ENCODE data around the gene ZMYM2.
A peak's percentile ranks its signal among the peaks of the same experiment; 100 is the strongest.
"Not testable (repeated sequence)": the region's sequence is repeated elsewhere in the genome, so short reads cannot be mapped to it uniquely, and the experiment has no call there.

ZMYM2 gene

DNA sequence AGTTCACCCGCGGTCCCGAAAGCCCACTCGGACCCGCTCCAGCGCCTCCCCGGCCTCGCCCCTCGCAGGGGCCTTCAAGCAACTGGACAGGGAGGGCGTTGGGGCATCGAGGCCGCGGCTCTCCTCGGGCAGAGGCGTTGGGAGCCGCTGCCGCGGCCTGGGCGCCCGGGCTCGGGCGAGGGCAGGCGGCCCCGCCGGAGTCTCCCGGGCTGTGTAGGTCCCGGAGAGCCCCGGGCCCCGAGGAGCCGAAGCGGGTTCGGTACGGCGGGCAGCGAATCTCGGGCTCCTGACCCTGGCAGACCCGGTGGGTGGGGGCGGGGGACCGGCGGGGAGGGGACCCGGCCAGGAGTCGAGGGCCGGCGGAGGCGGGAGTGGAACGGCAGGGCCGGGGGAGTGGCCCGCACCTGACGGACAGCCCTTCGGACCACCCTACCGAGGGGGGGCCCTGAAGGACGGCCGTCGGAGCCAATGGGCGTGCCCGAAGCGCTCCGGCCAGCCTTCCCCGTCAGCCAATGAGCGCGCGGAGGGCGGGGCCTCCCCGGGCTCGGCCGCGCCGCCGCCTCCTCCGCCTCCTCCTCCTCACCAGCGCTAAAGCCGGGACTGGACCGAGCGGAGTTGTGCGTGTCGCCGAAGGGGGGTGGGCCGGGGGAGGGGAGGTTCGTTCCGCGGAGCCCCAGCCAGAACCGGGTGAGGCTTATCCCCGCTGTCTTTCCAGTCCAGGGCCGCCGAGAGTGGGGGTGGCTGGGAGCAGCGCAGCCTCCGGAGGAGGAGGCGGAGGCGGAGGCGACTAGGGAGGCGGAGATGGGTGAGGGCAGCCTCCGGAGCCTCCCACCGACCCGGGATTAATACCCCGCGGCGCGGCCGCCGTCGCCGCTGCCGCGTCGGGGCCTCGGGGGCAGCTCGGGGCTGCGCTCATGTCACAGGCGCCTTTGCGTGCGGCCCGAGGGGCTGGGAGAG is at the start of gene ZMYM2:
ZMYM2 (plus strand) TSS at position 573 of the 957 bp plus-strand sequence. CDS start 34,346 bp downstream, outside the sequence.
- peak; percentile 88 for DNase-seq

DNA sequence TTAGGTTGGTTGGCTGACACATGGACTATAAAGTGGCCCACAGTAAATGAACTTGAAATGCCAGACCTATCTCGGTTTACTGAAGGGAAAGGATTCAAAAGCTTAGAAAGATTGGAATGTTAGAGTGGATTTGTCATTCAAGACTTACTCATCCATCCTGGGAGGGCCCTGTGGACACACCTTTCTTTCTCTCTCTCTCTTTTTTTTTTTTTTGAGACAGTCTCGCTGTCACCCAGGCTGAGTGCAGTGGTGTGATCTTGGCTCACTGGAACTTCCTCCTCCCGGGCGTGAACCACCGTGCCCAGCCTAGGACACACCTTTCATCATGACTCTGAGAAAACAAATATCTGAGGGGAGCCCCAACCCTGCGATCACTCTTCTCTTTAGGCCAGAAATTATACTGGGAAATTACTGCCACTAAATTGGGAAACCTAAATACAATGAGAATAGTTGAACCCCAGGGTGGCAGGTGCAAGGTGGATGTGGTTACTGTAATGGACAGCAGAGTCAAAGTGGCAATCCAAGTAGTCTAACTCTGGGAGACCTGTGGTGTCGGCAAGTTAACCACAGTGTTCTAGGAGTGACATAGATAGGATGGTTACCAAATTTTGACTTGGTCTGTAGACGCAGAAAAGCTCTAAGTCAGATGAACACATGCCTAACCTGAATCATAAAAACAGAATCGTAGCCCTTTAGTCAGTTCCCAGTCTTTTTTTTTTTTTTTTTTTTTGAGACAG is 48.0 kb upstream of the ZMYM2 start:
- no peak for DNase-seq

DNA sequence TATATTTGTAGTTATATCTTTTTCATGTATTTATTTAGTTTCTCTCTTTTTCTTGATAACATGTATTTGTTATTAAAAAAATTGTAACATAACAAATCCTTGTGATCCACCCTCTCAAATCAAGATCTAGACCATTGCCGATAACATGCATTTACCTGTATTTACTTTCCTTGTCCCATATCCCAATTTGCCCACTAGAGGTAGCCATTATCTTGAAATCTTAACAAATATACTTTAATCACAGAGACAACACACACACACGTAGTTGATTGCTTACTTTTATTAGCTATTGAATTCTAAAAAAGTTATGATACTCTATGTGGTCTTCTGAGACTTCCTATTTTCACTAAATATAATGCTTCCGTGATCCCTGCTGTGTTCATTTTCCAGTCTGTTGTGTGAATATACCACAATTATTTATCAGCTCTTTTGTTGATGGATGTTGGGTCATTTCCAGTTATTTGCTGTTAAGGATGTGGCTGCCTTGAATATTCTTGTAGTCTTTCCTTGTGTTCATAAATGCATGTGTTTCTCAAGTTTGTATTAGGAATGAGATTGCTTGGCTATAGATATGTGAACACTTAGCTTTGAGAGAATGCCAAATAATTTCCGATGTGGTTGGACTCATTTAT is 31.3 kb upstream of the ZMYM2 start:
- DNase-seq, result peak; percentile 31

DNA sequence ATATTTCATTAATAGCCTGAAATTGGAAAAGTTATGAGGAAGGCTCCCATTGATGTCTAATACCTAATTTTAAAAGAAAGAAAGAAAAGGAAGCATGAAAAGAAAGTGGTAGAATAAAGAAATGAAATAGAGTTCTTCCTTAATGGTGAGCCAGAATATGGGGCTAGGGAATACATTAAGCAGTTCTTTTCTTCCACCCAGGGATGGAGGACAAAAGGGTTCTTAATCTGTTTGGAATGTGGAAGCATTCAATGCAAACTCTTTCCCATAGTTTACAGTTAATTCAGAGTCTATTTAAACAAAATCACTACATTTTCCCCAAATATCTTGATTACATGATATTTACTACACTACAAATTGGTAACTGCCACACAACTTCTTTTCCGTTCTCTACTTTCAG is 18.4 kb upstream of the ZMYM2 start:
- no peak for DNase-seq

DNA sequence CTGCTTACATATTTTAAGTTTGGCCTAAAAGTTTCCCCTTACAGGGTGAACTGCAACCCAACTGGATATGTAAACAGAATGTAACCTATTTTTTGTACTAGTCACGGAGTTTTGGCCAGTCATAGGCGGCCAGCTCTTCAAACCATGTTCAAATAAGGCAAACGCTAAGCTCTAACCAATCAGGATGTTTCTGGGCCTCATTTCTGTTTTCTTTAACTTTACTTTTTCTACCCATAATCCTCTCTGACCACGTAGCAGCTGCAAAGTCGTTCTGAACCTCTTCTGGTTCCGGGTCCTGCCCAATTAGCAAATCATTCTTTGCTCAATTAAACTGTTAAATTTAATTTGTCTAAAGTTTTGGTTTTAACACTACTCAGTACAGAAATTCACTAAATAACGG is 8.2 kb upstream of the ZMYM2 start:
- no peak for DNase-seq

DNA sequence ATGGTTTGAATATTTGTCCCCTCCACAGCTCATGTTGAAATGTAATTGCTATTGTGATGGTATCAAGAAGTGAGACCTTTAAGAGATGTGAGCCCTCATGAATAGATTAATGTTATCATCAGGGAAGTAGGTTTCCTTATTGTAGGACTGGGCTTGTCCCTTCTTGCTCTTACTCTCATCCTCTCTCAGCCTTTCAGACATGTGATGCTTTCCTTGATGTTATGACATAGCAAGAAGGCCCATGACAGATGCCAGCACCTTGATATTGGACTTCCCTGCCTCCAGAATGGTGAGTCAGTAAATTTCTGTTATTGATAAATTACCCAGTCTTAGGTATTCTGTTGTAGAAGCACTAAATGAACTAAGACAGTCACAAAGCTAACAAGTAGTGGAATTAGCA is 5.7 kb upstream of the ZMYM2 start:
- no peak for DNase-seq

DNA sequence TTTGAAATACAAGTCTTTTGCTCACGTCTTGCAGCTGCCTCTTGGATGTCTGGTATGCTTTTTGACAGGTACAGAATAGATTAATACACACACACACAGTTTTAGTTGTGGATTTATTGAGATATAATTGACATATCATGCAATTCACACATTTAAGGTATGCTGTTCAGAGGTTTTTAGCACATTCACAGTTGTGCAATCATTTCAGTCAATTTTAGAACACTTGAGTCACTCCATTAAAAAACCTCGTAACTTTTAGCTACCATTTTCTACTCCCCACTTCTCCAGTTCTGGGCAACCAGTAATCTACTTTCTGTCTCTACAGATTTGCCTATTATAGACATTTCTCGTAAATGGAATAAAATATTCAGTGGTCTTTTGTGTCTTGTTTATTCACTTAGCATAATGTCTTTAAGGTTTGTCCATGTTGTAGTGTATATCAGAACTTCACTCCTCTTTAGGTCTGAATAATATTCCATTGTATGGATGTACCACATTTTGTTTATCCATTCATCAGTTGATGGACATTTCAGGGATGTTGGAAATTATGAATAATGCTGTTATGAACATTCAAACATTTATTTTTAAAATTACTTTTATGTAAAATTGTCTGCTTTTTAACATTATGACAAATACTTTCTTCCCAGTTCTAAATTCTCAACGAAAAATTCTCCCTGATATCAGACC is 2.5 kb upstream of the ZMYM2 start:
- DNase-seq, result no peak

DNA sequence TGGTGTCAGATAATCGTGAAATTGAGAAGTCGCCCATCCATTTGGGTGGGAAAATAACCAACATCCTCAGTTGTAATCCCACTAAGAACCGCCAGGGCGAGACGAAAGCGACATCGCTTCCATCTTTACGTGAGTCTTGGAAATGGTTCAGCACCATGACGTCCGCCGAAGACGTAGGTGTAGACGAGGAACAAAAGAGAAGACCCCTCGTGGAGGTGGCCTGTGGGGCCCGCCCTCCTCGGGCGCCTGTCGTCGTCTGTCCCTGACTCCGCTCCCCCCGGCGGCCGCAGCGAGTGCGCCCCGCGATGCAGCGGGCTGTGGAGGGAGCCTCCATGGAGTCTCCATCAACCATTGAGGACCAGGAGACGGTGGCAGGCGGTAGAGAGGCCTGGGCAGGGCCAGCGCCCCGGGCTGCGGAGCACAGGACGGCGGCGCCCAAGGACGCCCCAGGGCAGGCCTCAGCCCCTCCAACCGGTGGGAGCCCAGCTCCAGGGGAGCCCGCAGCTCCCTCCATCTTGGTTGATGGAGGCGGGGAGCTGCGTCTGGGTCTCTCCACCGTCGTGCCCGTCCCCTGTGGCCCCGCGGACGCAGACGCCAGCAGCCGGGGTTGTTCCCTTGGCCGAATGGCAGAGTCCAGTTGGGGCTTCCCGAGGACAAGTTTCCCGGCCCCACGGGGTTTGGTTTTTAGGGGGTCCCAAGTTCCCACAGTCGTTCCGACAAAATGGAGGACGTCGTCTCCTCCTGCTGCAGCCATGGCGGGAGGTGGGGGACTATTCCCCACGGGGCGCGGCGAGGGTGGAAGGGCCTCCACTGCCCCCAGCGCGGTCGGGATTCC is 990 bp upstream of the ZMYM2 start:
- DNase-seq, result peak; percentile 51

DNA sequence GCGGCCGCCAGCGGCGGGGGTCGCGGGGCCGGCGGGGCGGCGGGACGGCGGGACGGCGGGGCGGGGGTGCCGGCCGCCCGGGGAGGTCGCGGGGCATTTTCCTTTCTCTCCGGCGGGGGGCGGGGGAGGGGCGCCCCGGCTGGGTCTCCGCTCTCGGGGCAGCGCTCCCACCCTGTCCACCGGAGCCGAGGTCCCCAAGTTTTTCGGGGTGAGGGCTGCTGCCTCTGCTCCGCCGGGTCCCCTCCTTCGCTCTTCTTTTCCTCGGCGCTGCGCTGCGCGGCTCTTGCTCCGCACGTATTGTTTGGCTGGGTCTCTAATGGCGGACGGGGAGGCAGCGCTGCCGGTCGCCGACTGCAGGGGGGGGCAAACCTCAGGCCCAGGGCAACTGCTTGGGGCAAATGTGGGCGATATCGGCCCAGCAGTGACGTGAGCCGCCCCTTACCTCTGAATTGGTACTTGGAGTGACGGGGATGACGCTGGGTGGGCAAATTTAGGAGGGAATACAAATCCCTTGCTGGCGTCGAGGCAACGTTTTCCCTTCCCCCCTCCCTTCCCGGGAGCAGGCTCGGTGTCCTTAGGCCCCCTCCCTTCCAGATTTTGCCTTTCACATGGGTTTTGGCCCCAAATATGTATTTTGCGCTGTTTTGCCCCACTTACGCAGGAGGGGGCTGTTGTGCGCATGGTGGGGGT is 759 bp downstream of the ZMYM2 start:
- DNase-seq, result no peak

DNA sequence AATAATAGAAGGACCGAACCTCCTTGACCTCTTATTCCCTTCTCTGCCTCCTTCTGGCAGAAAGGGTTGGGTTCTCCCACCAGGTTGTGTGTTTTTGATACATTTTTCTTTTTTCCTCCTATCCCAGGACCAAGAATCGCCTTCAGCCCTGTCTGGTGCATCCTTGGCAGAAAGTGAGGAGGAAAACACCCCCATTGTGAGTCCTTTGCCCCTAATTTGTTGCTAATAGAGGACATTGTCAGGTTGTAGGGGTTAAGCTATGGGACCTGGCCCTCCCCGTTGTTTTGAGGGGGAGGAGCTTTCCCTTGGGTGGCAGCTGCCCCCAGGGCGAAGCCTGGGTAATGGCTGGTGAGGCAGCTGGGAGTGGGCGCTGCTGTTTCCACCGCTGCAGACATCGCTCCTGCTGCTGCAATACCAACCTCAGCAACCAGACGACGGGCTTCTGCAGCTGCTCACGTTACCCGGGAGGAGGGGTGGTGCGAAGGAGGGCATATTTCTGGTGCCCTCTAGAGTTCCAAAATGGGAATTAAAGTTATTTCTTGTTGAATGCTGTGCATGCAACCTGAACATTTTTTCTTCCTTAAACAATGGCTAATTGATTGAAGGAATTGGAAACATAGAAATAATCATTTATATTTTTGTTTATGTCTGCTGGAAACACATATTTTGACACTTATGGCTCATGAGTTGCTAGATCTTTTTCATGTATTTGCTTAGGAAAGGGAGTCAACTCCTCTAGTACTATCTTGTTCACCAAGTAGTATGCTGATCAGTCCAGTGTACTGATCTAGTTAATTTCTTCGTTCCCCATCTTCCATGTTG is 1.5 kb downstream of the ZMYM2 start:
- peak; percentile 84 for DNase-seq

DNA sequence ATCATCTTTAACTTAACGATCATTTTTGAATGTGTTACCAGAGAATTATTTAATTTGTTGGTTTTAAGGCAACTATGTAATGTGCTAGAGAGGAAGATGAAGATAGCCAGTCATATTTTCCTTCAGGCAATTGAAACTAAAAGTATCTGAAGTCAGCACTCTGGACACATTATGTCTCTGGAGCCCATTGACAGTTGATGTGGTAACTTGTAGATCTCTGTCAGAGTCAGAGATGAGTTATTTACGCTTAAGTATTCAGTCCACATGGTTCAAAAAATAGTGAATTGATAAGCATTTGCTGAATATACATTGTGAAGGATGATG is 2.1 kb downstream of the ZMYM2 start:
- DNase-seq, result no peak

DNA sequence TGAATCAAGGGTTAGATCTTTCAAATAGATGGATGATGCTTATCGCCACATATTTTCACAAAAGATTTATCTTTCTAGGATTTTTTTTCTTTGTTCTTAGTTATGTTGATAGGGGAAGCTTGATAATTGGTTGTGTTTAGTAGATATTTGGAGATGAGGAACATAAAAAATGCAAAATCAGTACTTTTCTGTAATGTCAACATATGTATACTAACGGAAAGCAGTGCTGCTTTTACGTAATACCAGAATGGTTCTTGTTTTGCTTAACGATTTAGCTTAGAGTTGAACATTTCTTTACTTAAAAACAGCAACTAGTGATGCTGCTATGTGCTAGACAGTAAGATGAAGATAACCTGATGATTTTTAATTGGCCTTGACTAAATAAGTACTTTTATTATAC is 3.0 kb downstream of the ZMYM2 start:
- DNase-seq, result no peak

DNA sequence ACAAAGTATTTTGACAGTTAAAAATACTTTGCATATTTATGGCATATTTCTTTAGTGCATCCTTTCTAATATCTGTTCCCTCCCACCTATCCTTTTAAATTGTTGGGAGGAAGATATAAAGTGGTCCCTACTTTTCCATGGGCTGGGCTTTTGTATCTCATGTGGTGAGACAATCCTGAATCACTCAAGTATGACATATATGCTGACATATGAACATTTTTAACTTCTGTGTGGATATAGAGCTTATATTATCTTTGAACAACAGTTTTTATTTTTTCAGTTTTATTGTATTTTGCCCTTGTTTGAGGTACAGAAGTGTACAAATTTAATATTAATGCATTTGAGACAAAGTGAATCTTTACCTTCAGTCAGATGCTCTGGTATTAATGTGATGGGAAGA is 3.4 kb downstream of the ZMYM2 start:
- no peak for DNase-seq

DNA sequence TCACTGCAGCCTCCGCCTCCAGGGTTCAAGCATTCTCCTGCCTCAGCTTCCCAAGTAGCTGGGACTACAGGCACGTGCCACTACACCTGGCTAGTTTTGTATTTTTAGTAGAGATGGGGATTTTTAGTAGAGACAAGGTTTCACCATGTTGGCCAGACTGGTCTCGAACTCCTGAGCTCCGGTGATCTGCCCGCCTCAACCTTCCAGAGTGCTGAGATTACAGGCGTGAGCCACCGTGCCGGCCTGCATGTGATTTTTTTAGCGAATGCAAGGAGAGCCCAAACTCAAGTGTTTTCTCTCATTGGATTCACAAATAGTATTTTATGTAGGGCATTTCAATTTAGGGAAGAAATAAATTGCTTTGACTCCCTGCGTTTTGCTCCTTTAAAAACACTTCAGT is 4.4 kb downstream of the ZMYM2 start:
- DNase-seq, result no peak

DNA sequence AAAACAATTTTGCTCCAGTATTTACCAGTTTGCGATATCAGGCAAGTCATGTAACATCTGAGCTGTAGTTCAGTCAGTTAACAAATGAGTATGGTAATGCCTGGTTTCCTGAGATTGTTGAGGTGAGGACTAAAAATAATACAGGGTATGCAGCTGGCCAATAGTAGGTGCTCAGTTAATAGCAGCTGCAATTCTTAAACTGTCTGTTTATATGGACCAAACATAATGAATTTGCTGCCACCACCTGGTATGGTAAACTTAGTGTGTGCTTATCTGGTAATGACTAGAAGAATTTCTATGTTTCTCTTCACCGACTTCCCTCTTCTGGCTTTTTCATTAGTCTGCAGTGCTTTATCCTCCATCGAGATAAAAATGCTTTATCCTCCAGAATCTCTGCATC is 9.1 kb downstream of the ZMYM2 start:
- no peak for DNase-seq

DNA sequence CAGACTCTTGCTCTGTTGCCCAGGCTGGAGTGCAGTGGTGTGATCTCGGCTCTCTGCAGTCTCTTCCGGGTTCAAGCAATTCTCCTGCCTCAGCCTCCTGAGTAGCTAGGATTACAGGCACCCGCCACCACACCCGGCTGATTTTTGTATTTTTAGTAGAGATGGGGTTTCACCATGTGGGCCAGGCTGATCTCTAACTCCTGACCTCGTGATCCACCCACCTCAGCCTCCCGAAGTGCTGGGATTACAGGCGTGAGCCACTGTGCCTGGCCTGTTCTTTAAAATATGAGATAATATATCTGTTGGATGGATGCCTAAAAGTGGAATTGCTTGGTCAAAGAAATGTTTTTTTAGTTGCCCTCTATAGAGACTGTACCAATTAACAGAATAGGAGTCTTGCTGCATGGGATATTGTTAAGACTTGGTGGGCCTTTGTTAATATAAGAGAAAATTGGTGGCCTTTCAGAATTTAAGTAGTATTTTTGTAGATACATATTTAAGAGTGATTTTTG is 16.0 kb downstream of the ZMYM2 start:
- not testable (repeated sequence) for DNase-seq

DNA sequence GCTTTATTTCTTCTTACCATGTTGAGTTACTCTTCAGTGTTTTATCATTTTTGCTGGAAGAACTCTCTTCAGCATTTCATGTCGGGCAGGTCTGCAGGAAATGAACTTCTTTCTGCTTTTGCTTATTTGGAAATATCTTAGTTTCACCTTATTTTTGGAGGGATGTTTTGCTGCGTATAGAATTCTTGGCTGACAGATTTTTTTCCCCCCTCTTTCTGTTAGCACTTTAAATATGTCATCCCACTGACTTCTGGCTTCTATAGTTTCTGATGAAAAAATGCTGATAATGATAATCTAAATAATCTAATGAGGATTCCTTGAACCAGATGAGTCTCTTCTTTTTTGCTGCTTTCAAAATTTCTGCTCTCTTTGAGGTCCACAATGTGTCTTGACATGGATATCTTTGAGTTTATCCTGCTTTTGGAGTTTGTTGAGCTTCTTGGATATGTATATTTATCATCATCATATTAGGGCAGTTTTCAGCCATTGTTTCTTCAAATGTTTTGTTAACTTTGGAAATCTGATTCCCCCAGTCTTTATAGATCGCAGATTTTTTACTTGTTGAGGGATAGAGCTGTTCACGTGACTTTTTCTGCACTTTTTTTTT is 20.4 kb downstream of the ZMYM2 start:
- DNase-seq, result no peak

DNA sequence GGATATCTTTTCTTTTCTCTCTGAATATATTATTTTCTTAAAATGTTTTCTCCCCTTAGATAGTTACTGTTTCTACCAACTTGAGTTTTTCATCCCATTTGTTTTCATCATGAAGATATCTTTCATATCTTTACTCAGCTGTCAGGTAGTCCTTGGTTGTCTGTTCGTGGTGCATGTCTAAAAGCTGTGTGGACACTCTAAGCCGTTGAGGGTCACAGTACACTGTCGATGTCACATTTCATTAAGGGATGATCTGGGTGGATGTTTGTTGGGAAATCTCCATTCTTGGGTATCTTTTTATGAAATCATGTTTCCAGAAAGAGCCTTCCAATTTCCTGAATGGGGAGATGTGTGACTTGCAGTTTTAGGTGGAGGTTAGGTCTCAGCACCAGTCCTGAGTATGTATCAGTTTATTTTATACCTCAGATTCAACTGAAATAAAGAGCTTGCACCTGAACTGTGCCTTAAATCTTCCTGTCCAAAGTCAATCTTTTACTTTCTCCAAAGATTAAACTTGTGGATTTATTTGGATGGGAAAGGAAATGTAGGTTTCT is 23.2 kb downstream of the ZMYM2 start:
- no peak for DNase-seq

DNA sequence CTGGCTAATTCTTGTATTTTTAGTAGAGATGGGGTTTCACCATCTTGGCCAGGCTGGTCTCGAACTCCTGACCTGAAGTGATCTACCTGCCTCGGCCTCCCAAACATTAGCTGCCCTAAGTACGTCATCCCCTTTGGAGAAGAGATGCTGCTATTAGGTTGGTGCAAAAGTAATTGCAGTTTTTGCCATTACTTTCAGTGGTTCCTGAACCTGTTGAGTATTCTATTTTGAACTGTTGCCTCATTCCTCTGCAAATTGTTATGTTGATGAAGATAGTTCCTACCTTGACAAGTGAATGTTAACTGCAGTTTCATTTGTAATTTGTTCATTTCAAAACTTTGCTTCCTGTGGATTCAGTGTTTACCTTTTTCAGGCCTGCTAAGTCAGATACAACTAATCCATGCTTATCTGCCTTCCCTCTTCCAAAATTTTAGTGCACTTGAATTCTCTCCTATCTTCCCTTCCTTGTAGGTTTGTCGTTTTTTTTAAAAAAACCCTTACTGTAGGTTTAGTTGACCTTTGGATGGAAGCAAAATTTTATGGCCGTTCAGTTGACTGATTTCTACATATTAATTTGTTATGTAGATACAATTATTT is 24.0 kb downstream of the ZMYM2 start:
- no peak for DNase-seq

Measured in NCI-H446 treated with DMSO at 0.1 percent for 48 hours (cell line).